K562 (cell line): ENCODE results near the gene FTL. TPM values are rescaled to one million over a fixed set of nuclear protein-coding genes. Genes with fewer than 3 reads are reported as not detected.
A peak's percentile ranks its signal among the peaks of the same experiment; 100 is the strongest.

Experiments used
- ATAC-seq: fragments of 200-7000 bp; cut with Tn5 transposase; 3 replicates; pipeline ENCODE4 v1.9.1; 2020; ENCODE audit warnings: moderate library complexity
- BruUV-seq: library from RNA; stranded (reverse); fragments of 400-500 nt; replicated peaks from 2 replicates; lab custom pipeline; 2021; lab: Mats Ljungman, UMichigan
- CTCF ChIA-PET: fragments of 300-600 bp; formaldehyde crosslinking; extraction: SDS; loops from one replicate; lab custom pipeline; 2021; ENCODE audit warnings: low intra/inter-chr PET ratio; lab: Yijun Ruan, JAX
- POLR2A ChIA-PET: fragments of 300-600, 350-650 bp; sonication (Branson Sonifier 250); formaldehyde crosslinking; extraction: SDS; loops from one replicate; lab custom pipeline; 2021; ENCODE audit warnings: antibody characterized with exemption, inconsistent platforms; lab: Yijun Ruan, JAX
- DNase-seq, 4 experiments: peaks; one replicate each; pipeline versions ENCODE4 v3.0.0 to v3.0.0-alpha.2; 2011 to 2018; ENCODE audit warnings: low spot score in 3 of 4, mixed read lengths in 3 of 4; ENCODE audit errors: extremely low read depth in 1 of 4
- FAIRE-seq: peaks from 2 replicates; lab custom pipeline; 2011; peaks lifted over from hg19 to GRCh38; lab: Jason Lieb, UNC
- H2AFZ ChIP-seq: 2 replicates; pipeline ENCODE4 v1.6.0; 2011; ENCODE audit warnings: low read depth, low read length, control low read depth, inconsistent platforms
- H3K27ac ChIP-seq: fragments of 200-600 bp; 3 replicates; pipeline ENCODE4 v1.8.0; 2011; ENCODE audit warnings: low read depth, mild to moderate bottlenecking, control low read depth, inconsistent platforms, low read length, moderate library complexity, mixed read lengths; ENCODE audit errors: extremely low read depth
- H3K27me3 ChIP-seq, 2 experiments: fragments of 300-600 bp in 1 of 2; 2 replicates in 1 of 2; 3 replicates in 1 of 2; pipeline versions ENCODE4 v1.6.0 to v1.8.0; 2011; ENCODE audit warnings: inconsistent platforms in 2 of 2, low read length in 2 of 2, mild to moderate bottlenecking in 1 of 2, mixed read lengths in 1 of 2, moderate library complexity in 1 of 2; ENCODE audit not compliant: control insufficient read depth in 2 of 2, insufficient read depth in 2 of 2
- H3K36me3 ChIP-seq: fragments of 300-600 bp; 3 replicates; pipeline ENCODE4 v1.8.0; 2011; ENCODE audit warnings: mild to moderate bottlenecking, low read length, inconsistent platforms; ENCODE audit not compliant: control insufficient read depth, insufficient read depth
- H3K4me1 ChIP-seq, 2 experiments: fragments of 200-600 bp in 1 of 2; replicated peaks in 1 of 2; 2 replicates in 1 of 2; 3 replicates in 1 of 2; pipeline versions ENCODE4 v1.5.1 to v1.8.0; 2011; ENCODE audit warnings: inconsistent platforms in 2 of 2, low read length in 2 of 2, mild to moderate bottlenecking in 1 of 2, mixed read lengths in 1 of 2, moderate library complexity in 1 of 2; ENCODE audit not compliant: control insufficient read depth in 2 of 2, insufficient read depth in 2 of 2
- H3K4me2 ChIP-seq: 2 replicates; pipeline ENCODE4 v1.6.1; 2011; ENCODE audit warnings: low read length, control low read depth, inconsistent platforms, mixed read lengths; ENCODE audit not compliant: insufficient read depth
- H3K4me3 ChIP-seq: fragments of 200-600 bp; sonication (generic), shearing (Covaris generic); 2 replicates; pipeline ENCODE4 v1.5.1; 2016; ENCODE audit warnings: control low read depth, inconsistent platforms
- H3K79me2 ChIP-seq: fragments of 200-600 bp; 3 replicates; pipeline ENCODE4 v1.8.0; 2011; ENCODE audit warnings: low read length, inconsistent platforms; ENCODE audit not compliant: control insufficient read depth, insufficient read depth
- H3K9ac ChIP-seq, 2 experiments: 2 replicates each; pipeline versions ENCODE4 v1.6.0 to v1.6.1; 2011; ENCODE audit warnings: low read depth in 2 of 2, low read length in 2 of 2, control low read depth in 1 of 2, inconsistent platforms in 1 of 2, mild to moderate bottlenecking in 1 of 2, mixed read lengths in 1 of 2; ENCODE audit not compliant: insufficient read depth in 1 of 2
- H3K9me1 ChIP-seq: one replicate; pipeline ENCODE4 v1.6.0; 2011; ENCODE audit warnings: inconsistent platforms, mild to moderate bottlenecking, low read length, moderate library complexity; ENCODE audit not compliant: control insufficient read depth, insufficient read depth
- H3K9me3 ChIP-seq: replicated peaks from 2 replicates; pipeline ENCODE4 v1.5.1; 2011; ENCODE audit warnings: low read depth, low read length, inconsistent platforms; ENCODE audit not compliant: control insufficient read depth, insufficient read depth
- H4K20me1 ChIP-seq: replicated peaks from 2 replicates; pipeline ENCODE4 v1.6.1; 2011; ENCODE audit warnings: low read length, inconsistent platforms, mixed read lengths; ENCODE audit not compliant: control insufficient read depth, insufficient read depth
- ATF1 ChIP-seq, 2 experiments: fragments of 450-650 bp in 1 of 2; IDR thresholded peaks; 2 replicates each; pipeline ENCODE4 v1.6.1; 2016; ENCODE audit warnings: missing compliant biosample characterization in 1 of 2, missing genetic modification characterization in 1 of 2
- ETS1 ChIP-seq: conservative IDR thresholded peaks from 2 replicates; pipeline ENCODE4 v1.6.1; 2011; ENCODE audit warnings: low read depth, mild to moderate bottlenecking, low read length; ENCODE audit not compliant: control insufficient read depth
- NR2F6 ChIP-seq: fragments of 450-650 bp; formaldehyde crosslinking; IDR thresholded peaks from 2 replicates; pipeline ENCODE4 v1.4.0; 2020; ENCODE audit warnings: mild to moderate bottlenecking
- ZNF785 ChIP-seq: fragments of 250-450 bp; sonication (Bioruptor Pico); IDR thresholded peaks from 2 replicates; pipeline ENCODE4 v1.4.0; 2020; ENCODE audit warnings: mild to moderate bottlenecking
- WGBS: fragments of 100-300 bp; shearing (Covaris generic); methylation state at CpG from one replicate; pipeline ENCODE4 v1.1.6; 2016; ENCODE audit warnings: low coverage, mixed read lengths; ENCODE audit not compliant: insufficient coverage; ENCODE audit errors: missing lambda C conversion rate; 5-methylcytosine and 5-hydroxymethylcytosine counted together
- in situ Hi-C: fragments of 300-500 bp; cut with MboI; formaldehyde crosslinking; loops from 4 replicates; pipeline ENCODE4 v1.15.0; 2018; ENCODE audit warnings: inconsistent platforms, mixed read lengths
- intact Hi-C: fragments of 100-400 bp; cut with micrococcal nuclease; formaldehyde crosslinking; loops from 2 replicates; pipeline ENCODE4 v1.14.2; 2022
- polyA plus RNA-seq, 8 experiments: library from polyadenylated mRNA; depleted of rRNA in 4 of 8; stranded (reverse) in 5 of 8; unstranded in 3 of 8; fragments of >200 nt; fragmentation: Nextera tagmentation in 2 of 8; fragmentation: Illumina TruSeq in 1 of 8; extraction: Ambion mirVana in 2 of 8; extraction: Trizol in 1 of 8; gene quantifications; 2 replicates each; pipeline versions ENCODE4 v1.2.1 to v1.2.3, GENCODE V29; 2011 to 2014; ENCODE audit warnings: inconsistent platforms in 1 of 8, missing spikeins in 1 of 8
- total RNA-seq, 7 experiments: library from RNA; depleted of rRNA in 6 of 7; stranded (reverse); fragments of >200 nt in 6 of 7; fragmentation: Illumina TruSeq in 2 of 7; extraction: Trizol in 2 of 7; gene quantifications; 2 replicates each; pipeline versions ENCODE4 v1.2.1 to v1.2.3, GENCODE V29; 2011 to 2021; ENCODE audit warnings: low replicate concordance in 1 of 7
- TF ChIP-seq, protein P1 (sequence below): fragments of 450-650 bp; IDR thresholded peaks from 2 replicates; pipeline ENCODE4 v1.6.1; 2016; ENCODE audit warnings: low read depth
- TF ChIP-seq, protein P2 (sequence below): fragments of 450-650 bp; IDR thresholded peaks from 2 replicates; pipeline ENCODE4 v1.6.1; 2018; ENCODE audit not compliant: partially characterized antibody

The FTL gene
- total and polyA plus RNA-seq, 9 of the 15 experiments (the other 6 are each of a cell fraction or from before 2014, with no cell fraction given) = 1,231 to 27,415 (median 3,965) TPM

GRCh38 chr19:48975947-48976847 is 11.1 kb downstream of the FTL start:
- H3K27ac ChIP-seq = peak overlapping the region; percentile 65
- H3K27me3 ChIP-seq = no peaks in the 10 kb centered on the region
- H2AFZ ChIP-seq = peak overlapping the region; percentile 76
- H3K9me1 ChIP-seq = no peaks in the 10 kb centered on the region
- peaks cover 3 to 4% of the 10 kb centered on the region in 2 experiments; a peak in 2 of 5 replicates for H3K4me1 ChIP-seq
- in situ Hi-C loops (loop anchor here (10.0 kb wide), 1 partner anchor 331 kb away; the partner anchor contains the start of gene CA11), intact Hi-C loops (no loop called here)
- peak; percentile 92 for FAIRE-seq
- no peak overlapping the region for H3K4me3 ChIP-seq
- peak; percentile 53 to 76 (median 60) for DNase-seq
- ChIA-PET POLR2A (interaction anchor here (0.5 to 14.5 kb wide), 4 partner anchors 9 to 99 kb away, joined by 3 to 439 read pairs (median 34); partner anchors contain the start of genes FTL and PPP1R15A), CTCF (no interaction called here)
- no peaks in the 10 kb centered on the region for H3K9me3 ChIP-seq
- H3K36me3 ChIP-seq = peaks cover 36% of the 10 kb centered on the region; the same call in 2 of the 3 replicates
- H3K79me2 ChIP-seq = no peaks in the 10 kb centered on the region
- peak; percentile 95 for ATAC-seq
- H4K20me1 ChIP-seq = no peaks in the 10 kb centered on the region
- 61% methylated on average over 13 of the region's 13 CpGs for WGBS
- no peak overlapping the region for H3K9ac ChIP-seq
- BruUV-seq = no TSS peak
- H3K4me2 ChIP-seq = peak overlapping the region; percentile 32
- TF ChIP-seq ETS1 (peak; percentile 99), ZNF785 (no peak), ATF1 (CRISPR knock-in tag; IDR thresholded peaks at IDR 0.05) (no peak), ATF1 (tag; IDR thresholded peaks at IDR 0.05) (peak; percentile 95), NR2F6 (CRISPR knock-in tag) (no peak)
- TF ChIP-seq, protein P1, sequence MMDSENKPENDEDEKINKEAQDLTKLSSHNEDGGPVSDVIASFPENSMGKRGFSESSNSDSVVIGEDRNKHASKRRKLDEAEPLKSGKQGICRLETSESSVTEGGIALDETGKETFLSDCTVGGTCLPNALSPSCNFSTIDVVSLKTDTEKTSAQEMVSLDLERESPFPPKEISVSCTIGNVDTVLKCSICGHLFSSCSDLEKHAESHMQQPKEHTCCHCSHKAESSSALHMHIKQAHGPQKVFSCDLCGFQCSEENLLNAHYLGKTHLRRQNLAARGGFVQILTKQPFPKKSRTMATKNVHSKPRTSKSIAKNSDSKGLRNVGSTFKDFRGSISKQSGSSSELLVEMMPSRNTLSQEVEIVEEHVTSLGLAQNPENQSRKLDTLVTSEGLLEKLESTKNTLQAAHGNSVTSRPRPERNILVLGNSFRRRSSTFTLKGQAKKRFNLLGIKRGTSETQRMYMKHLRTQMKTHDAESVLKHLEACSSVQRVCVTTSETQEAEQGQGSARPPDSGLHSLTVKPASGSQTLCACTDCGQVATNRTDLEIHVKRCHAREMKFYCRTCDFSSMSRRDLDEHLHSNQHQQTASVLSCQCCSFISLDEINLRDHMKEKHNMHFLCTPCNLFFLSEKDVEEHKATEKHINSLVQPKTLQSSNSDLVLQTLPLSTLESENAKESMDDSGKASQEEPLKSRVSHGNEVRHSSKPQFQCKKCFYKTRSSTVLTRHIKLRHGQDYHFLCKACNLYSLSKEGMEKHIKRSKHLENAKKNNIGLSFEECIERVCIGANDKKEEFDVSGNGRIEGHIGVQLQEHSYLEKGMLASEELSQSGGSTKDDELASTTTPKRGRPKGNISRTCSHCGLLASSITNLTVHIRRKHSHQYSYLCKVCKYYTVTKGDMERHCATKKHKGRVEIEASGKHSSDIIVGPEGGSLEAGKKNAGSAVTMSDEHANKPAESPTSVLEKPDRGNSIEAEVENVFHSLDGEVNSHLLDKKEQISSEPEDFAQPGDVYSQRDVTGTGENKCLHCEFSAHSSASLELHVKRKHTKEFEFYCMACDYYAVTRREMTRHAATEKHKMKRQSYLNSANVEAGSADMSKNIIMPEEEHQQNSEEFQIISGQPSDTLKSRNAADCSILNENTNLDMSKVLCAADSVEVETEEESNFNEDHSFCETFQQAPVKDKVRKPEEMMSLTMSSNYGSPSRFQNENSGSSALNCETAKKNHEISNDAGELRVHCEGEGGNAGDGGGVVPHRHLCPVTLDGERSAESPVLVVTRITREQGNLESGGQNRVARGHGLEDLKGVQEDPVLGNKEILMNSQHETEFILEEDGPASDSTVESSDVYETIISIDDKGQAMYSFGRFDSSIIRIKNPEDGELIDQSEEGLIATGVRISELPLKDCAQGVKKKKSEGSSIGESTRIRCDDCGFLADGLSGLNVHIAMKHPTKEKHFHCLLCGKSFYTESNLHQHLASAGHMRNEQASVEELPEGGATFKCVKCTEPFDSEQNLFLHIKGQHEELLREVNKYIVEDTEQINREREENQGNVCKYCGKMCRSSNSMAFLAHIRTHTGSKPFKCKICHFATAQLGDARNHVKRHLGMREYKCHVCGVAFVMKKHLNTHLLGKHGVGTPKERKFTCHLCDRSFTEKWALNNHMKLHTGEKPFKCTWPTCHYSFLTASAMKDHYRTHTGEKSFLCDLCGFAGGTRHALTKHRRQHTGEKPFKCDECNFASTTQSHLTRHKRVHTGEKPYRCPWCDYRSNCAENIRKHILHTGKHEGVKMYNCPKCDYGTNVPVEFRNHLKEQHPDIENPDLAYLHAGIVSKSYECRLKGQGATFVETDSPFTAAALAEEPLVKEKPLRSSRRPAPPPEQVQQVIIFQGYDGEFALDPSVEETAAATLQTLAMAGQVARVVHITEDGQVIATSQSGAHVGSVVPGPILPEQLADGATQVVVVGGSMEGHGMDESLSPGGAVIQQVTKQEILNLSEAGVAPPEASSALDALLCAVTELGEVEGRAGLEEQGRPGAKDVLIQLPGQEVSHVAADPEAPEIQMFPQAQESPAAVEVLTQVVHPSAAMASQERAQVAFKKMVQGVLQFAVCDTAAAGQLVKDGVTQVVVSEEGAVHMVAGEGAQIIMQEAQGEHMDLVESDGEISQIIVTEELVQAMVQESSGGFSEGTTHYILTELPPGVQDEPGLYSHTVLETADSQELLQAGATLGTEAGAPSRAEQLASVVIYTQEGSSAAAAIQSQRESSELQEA = no peak
- TF ChIP-seq, protein P2, sequence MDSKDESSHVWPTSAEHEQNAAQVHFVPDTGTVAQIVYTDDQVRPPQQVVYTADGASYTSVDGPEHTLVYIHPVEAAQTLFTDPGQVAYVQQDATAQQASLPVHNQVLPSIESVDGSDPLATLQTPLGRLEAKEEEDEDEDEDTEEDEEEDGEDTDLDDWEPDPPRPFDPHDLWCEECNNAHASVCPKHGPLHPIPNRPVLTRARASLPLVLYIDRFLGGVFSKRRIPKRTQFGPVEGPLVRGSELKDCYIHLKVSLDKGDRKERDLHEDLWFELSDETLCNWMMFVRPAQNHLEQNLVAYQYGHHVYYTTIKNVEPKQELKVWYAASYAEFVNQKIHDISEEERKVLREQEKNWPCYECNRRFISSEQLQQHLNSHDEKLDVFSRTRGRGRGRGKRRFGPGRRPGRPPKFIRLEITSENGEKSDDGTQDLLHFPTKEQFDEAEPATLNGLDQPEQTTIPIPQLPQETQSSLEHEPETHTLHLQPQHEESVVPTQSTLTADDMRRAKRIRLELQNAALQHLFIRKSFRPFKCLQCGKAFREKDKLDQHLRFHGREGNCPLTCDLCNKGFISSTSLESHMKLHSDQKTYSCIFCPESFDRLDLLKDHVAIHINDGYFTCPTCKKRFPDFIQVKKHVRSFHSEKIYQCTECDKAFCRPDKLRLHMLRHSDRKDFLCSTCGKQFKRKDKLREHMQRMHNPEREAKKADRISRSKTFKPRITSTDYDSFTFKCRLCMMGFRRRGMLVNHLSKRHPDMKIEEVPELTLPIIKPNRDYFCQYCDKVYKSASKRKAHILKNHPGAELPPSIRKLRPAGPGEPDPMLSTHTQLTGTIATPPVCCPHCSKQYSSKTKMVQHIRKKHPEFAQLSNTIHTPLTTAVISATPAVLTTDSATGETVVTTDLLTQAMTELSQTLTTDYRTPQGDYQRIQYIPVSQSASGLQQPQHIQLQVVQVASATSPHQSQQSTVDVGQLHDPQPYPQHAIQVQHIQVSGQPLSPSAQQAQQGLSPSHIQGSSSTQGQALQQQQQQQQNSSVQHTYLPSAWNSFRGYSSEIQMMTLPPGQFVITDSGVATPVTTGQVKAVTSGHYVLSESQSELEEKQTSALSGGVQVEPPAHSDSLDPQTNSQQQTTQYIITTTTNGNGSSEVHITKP = peak; percentile 17
